GM18519 (cell line): ENCODE data around the gene ELL3.
"Not testable (repeated sequence)": the region's sequence is repeated elsewhere in the genome, so short reads cannot be mapped to it uniquely, and the experiment has no call there.

Experiments used
- ATAC-seq: cut with Tn5 transposase; IDR thresholded peaks from one replicate; pipeline ENCODE4 v1.9.1; 2021; ENCODE audit warnings: mild to moderate bottlenecking, moderate library complexity; ENCODE audit not compliant: unreplicated experiment, low FRiP score

ELL3 gene, protein sequence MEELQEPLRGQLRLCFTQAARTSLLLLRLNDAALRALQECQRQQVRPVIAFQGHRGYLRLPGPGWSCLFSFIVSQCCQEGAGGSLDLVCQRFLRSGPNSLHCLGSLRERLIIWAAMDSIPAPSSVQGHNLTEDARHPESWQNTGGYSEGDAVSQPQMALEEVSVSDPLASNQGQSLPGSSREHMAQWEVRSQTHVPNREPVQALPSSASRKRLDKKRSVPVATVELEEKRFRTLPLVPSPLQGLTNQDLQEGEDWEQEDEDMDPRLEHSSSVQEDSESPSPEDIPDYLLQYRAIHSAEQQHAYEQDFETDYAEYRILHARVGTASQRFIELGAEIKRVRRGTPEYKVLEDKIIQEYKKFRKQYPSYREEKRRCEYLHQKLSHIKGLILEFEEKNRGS

DNA sequence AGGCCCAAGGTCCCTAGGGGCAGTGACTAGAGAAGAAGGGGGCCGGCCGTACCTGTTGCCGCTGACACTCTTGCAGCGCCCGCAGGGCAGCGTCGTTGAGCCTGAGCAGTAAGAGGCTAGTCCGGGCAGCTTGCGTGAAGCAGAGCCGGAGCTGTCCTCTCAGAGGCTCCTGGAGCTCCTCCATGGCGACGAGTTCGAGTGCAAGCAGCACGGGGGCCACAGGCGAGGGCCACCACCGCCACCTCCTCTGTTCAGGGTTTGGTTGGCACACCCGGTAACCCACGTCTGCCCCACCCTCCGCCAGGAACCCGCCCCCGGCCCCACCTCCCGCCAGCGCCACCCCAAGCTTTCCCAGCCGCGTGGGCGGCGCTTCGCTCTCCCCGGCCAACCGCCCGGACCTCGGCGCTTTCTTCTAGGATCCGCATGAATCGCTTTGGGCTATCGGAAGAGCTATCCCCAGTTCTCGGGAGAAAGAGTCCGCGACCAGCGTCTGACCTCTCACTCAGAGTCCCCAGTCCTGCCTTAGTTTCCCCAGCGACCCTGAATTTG, at the start of gene ELL3:
TSS of gene ELL3 (minus strand) at position 249 of the 549 bp plus-strand sequence. CDS start at position 184, 65 bp downstream.
- peak; percentile 13 for ATAC-seq

DNA sequence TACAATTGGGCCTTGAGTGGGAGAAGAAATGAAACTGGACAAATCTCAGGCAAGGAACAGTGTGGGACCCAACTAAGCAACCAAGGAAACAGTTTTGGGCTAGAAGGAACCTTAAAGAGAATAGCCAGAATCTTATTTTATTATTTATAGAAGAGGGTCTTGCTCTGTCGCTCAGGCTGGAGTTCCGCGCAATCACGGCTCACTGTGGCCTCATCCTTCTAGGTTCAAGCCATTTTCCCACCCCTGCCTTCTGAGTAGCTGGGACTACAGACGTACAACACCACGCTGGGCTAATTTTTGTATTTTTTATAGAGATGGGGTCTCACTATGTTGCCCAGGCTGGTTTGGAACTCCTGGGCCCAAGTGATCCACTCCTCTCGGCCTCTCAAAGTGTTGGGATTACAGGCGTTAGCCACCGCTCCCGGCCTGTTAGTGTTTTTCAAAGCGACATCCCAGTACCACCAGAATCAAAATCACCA, 49.3 kb upstream of the ELL3 start:
- no peak for ATAC-seq

DNA sequence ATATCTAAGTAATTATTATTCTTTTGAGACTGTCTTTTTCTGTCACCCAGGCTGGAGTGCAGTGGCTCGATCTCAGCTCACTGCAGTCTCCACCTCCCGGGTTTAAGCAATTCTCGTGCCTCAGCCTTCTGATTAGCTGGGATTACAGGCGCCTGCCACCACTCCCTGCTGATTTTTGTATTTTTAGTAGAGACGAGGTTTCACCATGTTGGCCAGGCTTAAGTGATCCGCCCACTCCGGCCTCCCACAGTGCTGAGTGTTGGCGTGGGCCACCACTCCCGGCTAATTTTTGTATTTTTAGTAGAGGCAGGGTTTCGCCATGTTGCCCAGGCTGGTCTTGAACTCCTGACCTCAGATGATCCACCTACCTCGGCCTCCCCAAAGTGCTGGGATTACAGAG, 48.5 kb upstream of the ELL3 start:
- not testable (repeated sequence) for ATAC-seq

DNA sequence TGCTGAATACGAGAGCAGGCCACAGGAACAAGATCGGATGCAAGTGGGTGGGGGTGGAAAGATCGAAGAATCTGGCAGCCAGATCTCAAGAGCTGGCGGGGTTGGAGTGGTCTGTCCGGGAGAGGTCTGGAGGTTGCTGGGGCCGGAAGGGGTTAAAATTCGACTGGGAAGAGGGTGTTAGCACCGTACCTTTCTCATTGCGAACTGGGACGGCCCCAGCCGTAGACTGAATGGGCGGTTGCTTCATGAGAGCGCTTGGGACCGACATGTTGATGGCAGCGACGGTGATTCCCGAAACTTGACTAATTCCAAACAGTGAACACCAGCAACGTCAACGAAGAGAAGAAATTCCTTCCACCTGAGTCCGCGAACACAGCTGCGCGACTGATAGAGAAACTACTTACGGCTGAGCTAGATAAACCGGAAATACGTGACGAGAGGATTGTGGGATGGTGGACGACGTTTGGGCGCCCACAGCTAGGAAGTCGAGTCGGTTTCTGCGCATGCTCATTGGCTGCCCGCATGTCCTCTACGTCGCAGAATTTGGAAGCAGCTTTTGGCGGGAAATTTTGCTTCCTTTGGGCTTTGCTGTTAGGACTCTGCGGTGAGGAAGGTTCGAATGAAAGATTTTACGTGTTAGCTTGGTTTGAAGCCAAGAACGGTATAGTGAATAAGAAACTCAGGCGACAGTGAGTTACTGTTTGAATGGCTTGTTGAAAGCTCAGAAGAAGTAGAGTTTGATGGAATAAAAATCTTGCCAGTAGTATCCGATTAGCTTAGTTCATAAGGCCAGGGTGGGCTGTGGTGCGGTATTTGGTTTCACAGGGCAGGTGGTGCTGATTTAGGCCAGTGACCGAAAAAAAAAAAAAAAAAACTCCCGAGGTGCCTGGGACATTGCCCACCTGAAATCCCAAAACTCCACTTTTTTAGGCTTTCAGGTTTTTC, 47.8 kb upstream of the ELL3 start, which contains the start of gene MFAP1:
TSS of gene MFAP1 (minus strand) at position 389 of the 945 bp plus-strand sequence. CDS start at position 268, 121 bp downstream.
- peak; percentile 55 for ATAC-seq

DNA sequence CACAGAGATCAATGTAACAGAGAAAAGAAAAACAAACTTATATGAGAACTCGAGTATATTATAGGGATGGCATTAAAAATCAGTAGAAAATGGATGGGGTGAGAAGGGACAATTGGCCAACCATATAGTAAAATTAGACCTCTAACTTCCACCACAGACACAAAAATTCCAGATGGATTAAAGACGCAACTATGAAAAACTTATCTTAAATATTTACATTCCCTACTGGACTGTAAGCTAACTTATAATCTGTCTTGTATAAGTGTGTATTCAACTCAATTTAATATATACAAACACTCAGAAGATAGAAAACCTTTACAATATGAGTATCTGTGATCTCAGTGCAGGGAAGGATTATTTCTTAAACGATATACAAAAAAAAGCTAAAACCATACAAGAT, 44.7 kb upstream of the ELL3 start:
- ATAC-seq, result no peak

DNA sequence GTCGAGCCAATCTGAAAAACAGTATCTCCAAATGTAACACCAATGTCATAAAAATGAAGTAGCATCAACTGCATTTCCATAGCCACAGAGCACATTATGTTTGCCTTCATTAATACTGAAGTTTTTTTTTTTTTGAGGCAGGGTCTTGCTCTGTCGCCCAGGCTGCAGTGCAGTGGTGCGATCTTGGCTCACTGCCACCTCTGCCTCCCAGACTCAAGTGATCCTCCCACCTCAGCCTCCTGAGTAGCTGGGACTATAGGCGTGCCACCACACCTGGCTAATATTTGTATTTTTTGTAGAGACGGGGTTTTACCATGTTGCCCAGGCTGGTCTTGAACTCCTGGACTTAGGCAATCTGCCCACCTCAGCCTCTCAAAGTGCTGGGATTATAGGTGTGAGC, 38.3 kb upstream of the ELL3 start:
- not testable (repeated sequence) for ATAC-seq

DNA sequence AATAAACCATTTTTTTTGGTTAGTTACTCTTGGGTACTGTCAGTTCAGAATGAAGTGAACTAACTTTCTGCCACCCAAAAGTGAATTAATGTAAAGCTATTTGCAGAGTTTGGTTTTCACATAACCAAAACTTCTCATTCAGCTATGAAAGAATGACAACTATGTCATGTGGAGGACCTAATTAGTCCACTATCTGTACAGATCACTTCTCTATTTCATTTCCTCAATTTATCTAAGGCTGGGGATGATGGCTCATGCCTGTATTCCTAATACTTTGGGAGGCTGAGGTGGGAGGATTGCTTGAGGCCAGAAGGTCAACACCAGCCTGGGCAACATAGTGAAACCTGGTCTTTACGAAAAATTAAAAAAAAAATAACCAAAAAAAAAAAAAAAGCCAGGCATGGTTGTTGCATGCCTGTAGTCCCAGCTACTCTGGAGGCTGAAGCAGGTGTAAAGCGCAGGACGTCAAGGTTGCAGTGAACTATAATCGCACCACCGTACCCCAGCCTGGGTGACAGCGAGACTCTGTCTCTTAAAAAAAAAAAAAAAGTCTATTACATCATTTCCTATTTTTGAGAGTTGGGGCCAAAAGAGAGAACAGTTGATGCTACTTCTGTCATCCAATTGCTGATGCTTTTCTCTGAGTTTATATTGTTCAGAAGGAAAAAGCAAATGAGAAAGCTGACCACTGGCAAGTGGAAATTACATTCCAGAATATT, 32.4 kb upstream of the ELL3 start:
- ATAC-seq, result peak; percentile 59

DNA sequence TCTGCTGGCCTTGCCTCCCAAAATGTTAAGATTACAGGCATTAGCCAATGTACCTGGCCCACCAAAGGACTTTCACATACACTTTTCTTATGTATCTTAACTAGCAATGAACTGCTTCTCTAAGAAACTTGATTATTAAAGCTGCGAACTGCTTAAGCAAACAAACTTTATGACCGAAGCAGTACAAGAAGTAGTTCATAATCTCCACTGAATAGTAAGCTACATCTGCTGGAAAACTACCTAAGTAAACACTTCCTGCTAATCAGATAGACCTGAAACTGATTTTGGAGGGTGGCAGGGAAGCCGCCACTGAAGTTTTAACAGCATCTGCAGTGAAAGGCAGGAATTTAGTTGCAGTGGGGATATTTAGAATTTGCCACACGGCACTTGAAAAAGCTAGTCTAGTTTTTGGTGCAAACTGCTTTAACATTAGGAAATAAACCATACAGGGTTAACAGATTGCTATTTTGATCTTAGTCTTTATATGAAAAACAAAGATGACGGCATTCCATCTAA, 31.7 kb upstream of the ELL3 start:
- ATAC-seq, result no peak

DNA sequence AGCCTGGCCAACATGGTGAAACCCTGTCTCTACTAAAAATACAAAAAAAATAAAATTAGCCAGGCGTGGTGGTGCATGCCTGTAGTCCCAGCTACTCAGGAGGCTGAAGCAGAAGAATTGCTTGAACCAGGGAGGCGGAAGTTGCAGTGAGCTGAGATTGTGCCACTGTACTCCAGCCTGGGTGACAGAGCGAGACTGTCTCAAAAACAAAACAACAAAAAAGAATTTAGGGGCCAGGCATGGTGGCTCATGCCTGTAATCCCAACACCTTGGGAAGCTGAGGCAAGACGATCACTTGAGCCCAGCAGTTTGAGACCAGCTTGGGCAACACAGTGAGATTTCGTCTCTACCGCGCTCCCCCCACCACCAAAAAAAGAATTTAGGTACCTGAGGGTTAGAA, 25.9 kb upstream of the ELL3 start:
- ATAC-seq, result not testable (repeated sequence)

DNA sequence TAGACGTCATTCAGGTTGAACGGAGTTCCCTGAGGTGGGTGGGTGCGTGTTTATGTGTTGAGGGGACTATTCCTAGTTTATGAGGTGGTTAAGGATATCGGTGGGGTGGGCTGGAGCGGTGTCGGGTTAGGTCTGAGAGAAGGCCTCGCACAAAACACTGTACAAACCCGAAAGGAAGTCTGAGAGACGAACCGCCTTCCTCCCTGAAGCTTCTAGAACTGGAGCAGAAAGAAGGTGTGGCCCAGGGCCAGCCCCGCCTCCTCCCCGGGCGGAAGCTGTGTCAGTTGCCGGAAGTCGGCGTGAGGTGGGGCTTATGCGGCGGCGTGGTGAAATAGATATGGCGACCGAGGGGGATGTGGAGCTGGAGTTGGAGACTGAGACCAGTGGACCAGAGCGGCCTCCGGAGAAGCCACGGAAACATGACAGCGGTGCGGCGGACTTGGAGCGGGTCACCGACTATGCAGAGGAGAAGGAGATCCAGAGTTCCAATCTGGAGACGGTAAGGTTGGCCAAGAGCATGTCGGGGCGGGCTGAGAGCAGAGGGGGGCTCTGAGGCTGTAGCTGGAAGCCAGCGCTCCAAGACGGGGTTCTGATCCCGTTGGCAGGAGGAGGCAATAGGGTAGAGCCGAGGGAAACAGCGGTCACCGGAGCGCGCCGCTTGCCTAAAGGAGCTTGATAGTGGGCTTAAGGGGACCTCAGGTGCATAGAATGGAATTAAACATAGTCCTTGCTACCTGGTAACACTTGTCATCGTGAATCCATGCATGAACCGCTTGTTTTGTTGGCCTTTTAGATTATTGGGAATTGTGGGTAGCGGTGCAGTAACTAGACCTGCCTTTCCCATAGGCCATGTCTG, 23.7 kb upstream of the ELL3 start, which contains the start of gene HYPK:
TSS of gene HYPK (plus strand) at position 314 of the 856 bp plus-strand sequence. CDS start at position 338, 24 bp downstream.
- ATAC-seq, result peak; percentile 50

DNA sequence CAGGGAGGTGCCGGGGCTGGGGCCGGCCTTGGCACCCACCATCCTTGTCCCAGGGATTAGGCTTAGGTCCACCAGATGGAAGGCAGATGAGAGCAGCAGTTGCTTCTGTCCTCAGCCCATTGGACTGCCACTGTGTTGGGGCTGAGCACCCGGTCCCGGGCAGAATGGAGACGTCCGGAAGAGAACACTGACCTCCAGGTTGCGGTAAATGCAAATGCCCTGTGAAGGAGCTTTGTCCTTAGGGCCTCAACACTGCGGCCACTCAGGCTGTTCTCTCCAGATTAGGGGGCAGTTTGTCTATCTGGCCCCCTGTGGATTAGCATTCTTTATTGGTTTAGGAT, 23.1 kb upstream of the ELL3 start, which contains the start of gene SERINC4:
TSS of gene SERINC4 (minus strand) at position 276 of the 341 bp plus-strand sequence. CDS start at position 42, 234 bp downstream.
- no peak for ATAC-seq

DNA sequence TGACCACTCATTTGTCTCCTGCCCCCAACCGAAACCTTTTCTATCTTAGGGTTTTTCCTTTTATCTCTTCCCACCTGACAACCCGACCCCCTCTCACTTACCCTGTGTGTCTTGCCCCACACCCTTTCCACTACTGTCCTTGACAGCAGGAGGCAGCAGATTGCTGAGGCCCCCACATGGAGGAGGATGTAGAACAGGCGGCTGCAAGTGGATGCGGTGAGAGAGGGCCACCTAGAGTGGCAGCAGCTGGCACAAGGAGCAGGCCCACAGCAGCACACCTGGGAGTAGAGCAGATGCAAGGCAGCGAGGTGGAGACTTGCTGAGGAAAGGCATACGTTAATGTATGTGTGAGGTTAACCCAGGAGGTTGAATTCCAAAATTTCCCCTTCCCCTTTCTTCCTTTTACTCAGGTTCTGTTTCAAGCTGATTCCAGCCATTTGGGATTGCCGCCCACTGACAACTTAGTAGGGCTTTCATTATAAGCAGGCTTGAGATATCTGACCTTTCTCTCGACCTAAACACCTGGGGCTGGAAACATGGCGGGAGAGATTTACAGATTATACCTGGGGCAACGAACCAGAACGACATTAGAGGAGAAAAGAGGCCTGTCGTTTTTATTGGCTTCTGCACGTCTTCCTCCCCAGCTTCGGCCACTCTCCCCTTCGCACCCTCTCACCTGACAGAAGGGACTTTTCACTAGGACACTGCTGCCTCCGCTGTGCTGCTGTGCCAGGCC, 22.6 kb upstream of the ELL3 start:
- ATAC-seq, result no peak

DNA sequence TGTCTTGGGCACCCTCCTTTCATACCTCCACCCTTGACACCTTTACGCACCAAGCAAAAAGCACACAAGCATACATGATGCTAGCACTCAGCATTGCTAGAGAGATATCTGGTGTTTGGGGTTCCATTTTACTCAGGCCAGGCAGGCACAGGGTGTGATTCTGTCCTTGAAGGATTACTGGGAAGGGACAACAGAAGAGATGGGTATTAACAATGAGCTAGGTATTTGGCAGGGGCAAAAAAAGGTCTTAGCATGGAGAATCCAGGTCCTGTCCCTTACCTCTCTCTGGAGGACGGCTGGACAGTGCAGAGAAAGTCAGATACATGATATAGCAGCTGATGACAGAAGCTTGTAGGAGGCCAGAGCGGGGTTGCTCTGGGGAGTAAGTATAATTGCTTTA, 19.8 kb upstream of the ELL3 start:
- no peak for ATAC-seq

DNA sequence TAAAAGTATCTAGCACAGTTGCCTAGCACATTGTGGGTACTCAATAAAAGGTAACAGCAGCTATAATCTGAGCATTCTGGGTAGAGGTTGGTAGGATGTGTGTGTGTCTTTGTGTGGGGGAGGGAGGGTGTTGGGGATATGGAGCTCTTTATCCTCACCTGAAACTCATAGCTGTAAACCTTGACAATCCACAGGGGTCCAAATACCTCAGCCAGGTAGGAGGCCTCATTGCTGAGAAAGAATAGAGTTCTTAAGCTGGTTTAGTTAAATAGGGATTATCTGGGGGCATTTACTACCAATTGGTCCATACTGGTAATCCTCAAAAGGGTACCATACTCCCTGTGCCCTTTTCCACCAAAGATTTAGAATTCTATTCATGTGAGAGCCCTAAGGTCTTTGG, 19.2 kb upstream of the ELL3 start:
- no peak for ATAC-seq

DNA sequence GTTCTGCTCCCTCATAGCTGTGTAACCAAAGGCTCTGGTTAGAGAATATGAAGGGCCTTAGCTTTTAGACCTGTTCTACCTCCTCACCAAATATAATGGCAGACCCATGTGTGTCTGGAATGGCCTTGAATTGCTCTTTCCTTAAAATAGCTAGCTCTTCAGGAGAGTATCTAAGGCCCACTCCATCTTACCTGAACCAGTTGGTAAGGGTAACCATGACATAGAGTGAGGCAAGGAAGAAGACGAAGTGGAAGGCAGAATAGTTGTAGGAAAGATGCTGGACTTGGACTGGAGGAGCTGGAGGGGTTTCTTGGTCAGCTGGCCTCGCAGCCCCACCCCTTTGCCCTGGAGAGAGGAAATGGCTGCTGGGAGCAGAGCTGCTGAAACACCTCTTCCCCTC, 18.4 kb upstream of the ELL3 start:
- ATAC-seq, result no peak

DNA sequence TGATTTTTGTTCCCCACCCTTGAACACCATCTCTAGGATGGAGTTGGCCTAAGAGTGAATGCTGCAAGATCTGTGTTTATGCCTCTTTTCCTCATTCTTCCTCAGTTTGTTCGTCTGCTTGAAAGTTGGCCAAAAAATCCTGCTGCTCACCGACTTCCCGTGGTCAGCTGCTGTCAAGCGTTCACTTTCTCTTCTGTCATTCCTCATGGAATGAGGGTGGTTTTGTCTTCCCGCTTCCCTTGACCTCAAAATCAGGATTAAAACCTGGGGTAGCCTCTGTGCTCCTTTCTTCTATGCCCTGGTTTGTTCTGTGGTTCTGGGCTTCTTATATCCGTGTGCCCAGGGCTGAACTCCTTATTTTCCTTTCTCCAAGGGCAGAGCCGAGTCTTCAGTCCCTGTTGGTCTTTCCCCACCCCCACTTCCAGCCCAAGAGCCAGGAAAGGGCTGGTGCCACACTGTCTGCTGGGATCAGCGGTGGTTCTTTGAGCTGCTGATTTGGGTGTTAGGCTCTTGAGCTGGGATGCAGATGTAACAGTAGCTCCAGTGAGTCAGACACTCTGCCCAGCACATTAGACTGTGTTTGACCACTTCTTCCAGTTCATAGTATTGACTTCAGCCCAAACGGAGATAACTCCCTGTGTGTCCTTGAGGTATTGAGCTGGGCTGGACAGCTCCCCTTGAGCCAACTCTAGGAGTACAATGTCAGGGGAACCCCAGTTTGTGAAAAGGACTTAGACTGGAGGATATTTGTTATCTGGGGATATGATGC, 17.7 kb upstream of the ELL3 start:
- no peak for ATAC-seq

DNA sequence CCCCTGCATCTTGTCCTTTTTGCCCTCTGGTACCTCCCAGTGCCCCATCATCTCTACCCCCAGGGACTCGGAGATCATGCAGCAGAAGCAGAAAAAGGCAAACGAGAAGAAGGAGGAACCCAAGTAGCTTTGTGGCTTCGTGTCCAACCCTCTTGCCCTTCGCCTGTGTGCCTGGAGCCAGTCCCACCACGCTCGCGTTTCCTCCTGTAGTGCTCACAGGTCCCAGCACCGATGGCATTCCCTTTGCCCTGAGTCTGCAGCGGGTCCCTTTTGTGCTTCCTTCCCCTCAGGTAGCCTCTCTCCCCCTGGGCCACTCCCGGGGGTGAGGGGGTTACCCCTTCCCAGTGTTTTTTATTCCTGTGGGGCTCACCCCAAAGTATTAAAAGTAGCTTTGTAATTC, 16.9 kb upstream of the ELL3 start:
- ATAC-seq, result no peak
